Mesenchymal stem cell (in vitro differentiated cells and primary cell): ENCODE results near the gene CLIC2.
"Not testable (repeated sequence)": the region's sequence is repeated elsewhere in the genome, so short reads cannot be mapped to it uniquely, and the experiment has no call there.

Source experiments
- DNase-seq: peaks from one replicate; pipeline ENCODE4 v3.0.0-alpha.2; 2013
- H2AFZ ChIP-seq: one replicate; pipeline ENCODE4 v1.6.1; 2013; ENCODE audit warnings: low read depth, mild to moderate bottlenecking, control low read depth, inconsistent platforms, low read length, moderate library complexity
- H2AK5ac ChIP-seq: 2 replicates; pipeline ENCODE4 v1.6.1; 2013; ENCODE audit warnings: low read length, moderate library complexity, mild to moderate bottlenecking, inconsistent platforms; ENCODE audit not compliant: severe bottlenecking
- H2BK120ac ChIP-seq: one replicate; pipeline ENCODE4 v1.6.1; 2013; ENCODE audit warnings: low read depth, mild to moderate bottlenecking, inconsistent platforms, low read length, moderate library complexity
- H2BK12ac ChIP-seq, 2 experiments: one replicate each; pipeline ENCODE4 v1.6.1; 2013; ENCODE audit warnings: inconsistent platforms in 2 of 2, low read length in 2 of 2, mild to moderate bottlenecking in 2 of 2, moderate library complexity in 2 of 2, control low read depth in 1 of 2
- H2BK15ac ChIP-seq: one replicate; pipeline ENCODE4 v1.6.1; 2013; ENCODE audit warnings: mild to moderate bottlenecking, low read depth, inconsistent platforms; ENCODE audit not compliant: poor library complexity, severe bottlenecking
- H2BK5ac ChIP-seq: 2 replicates; pipeline ENCODE4 v1.6.1; 2013; ENCODE audit warnings: low read depth, mild to moderate bottlenecking, low read length, control low read depth, inconsistent platforms; ENCODE audit not compliant: poor library complexity, severe bottlenecking
- H3K14ac ChIP-seq, 2 experiments: one replicate each; pipeline ENCODE4 v1.6.1; 2013; ENCODE audit warnings: inconsistent platforms in 2 of 2, low read length in 2 of 2, control low read depth in 1 of 2, mild to moderate bottlenecking in 1 of 2, moderate library complexity in 1 of 2
- H3K18ac ChIP-seq, 2 experiments: one replicate each; pipeline ENCODE4 v1.6.1; 2013; ENCODE audit warnings: inconsistent platforms in 2 of 2, low read length in 2 of 2, control low read depth in 1 of 2, low read depth in 1 of 2, mild to moderate bottlenecking in 1 of 2
- H3K23ac ChIP-seq, 2 experiments: one replicate each; pipeline ENCODE4 v1.6.1; 2013; ENCODE audit warnings: inconsistent platforms in 2 of 2, low read length in 2 of 2, mild to moderate bottlenecking in 2 of 2, moderate library complexity in 2 of 2, control low read depth in 1 of 2
- H3K27ac ChIP-seq: 2 replicates; pipeline ENCODE4 v1.5.1; 2013; ENCODE audit warnings: mild to moderate bottlenecking, moderate library complexity, low read length, control low read depth, inconsistent platforms; ENCODE audit not compliant: poor library complexity, severe bottlenecking
- H3K27me3 ChIP-seq, 2 experiments: 2 replicates each; pipeline versions ENCODE4 v1.6.1 to v1.7.0; 2013; ENCODE audit warnings: low read length in 2 of 2, mild to moderate bottlenecking in 2 of 2, moderate library complexity in 2 of 2, control low read depth in 1 of 2, inconsistent platforms in 1 of 2; ENCODE audit not compliant: control insufficient read depth in 1 of 2, insufficient read depth in 1 of 2
- H3K36me3 ChIP-seq, 2 experiments: 2 replicates each; pipeline versions ENCODE4 v1.6.1 to v1.7.0; 2013; ENCODE audit warnings: low read length in 2 of 2, control low read depth in 1 of 2, inconsistent platforms in 1 of 2, low read depth in 1 of 2, mild to moderate bottlenecking in 1 of 2; ENCODE audit not compliant: insufficient read depth in 2 of 2, control insufficient read depth in 1 of 2
- H3K4ac ChIP-seq, 2 experiments: one replicate each; pipeline ENCODE4 v1.6.1; 2013; ENCODE audit warnings: inconsistent platforms in 2 of 2, low read length in 2 of 2, mild to moderate bottlenecking in 2 of 2, moderate library complexity in 2 of 2, control low read depth in 1 of 2, low read depth in 1 of 2
- H3K4me1 ChIP-seq: 2 replicates; pipeline ENCODE4 v1.6.1; 2013; ENCODE audit warnings: low read depth, low read length, control low read depth; ENCODE audit not compliant: control insufficient read depth, insufficient read depth
- H3K4me2 ChIP-seq: 2 replicates; pipeline ENCODE4 v1.6.1; 2013; ENCODE audit warnings: low read length, mild to moderate bottlenecking, inconsistent platforms; ENCODE audit not compliant: poor library complexity, severe bottlenecking
- H3K4me3 ChIP-seq, 2 experiments: 2 replicates each; pipeline versions ENCODE4 v1.5.1 to v1.7.0; 2013; ENCODE audit warnings: low read length in 2 of 2, mild to moderate bottlenecking in 2 of 2, control low read depth in 1 of 2, low read depth in 1 of 2; ENCODE audit not compliant: insufficient read depth in 1 of 2
- H3K79me1 ChIP-seq: replicated peaks from 2 replicates; pipeline ENCODE4 v1.6.1; 2013; ENCODE audit warnings: mild to moderate bottlenecking, control low read depth, low read length, inconsistent platforms; ENCODE audit not compliant: poor library complexity, severe bottlenecking
- H3K9ac ChIP-seq: 2 replicates; pipeline ENCODE4 v1.7.0; 2013; ENCODE audit warnings: mild to moderate bottlenecking, low read length, moderate library complexity
- H3K9me3 ChIP-seq: 2 replicates; pipeline ENCODE4 v1.7.0; 2013; ENCODE audit warnings: mild to moderate bottlenecking, low read length; ENCODE audit not compliant: control insufficient read depth
- H4K8ac ChIP-seq: one replicate; pipeline ENCODE4 v1.6.1; 2013; ENCODE audit warnings: inconsistent platforms, mild to moderate bottlenecking, low read length, moderate library complexity
- H4K91ac ChIP-seq: one replicate; pipeline ENCODE4 v1.6.1; 2013; ENCODE audit warnings: mild to moderate bottlenecking, low read length, inconsistent platforms
- WGBS: methylation state at CpG from one replicate; pipeline ENCODE4 v1.1.7; 2013; ENCODE audit warnings: mixed read lengths; 5-methylcytosine and 5-hydroxymethylcytosine counted together

The CLIC2 gene

GRCh38 chrX:155279873-155280272, 54.5 kb downstream of the CLIC2 start:
- Histone ChIP-seq H3K18ac (no peak overlapping the region), H2BK5ac (no peak overlapping the region), H2AK5ac (no peak overlapping the region), H3K23ac (no peak overlapping the region), H2BK12ac (no peak overlapping the region), H3K4ac (no peak overlapping the region), H2AFZ (no peak overlapping the region), H3K36me3 (peaks cover 0 to 34% of the 10 kb centered on the region in 2 experiments), H3K27me3 (no peaks in the 10 kb centered on the region), H3K14ac (no peak overlapping the region), H4K91ac (no peak overlapping the region), H3K4me2 (no peak overlapping the region), H3K4me3 (no peak overlapping the region), H3K79me1 (no peaks in the 10 kb centered on the region), H4K8ac (no peak overlapping the region), H3K9me3 (peaks cover 12% of the 10 kb centered on the region), H3K27ac (no peak overlapping the region), H3K9ac (no peak overlapping the region), H2BK120ac (no peak overlapping the region), H2BK15ac (no peak overlapping the region), H3K4me1 (no peaks in the 10 kb centered on the region)
- WGBS = no CpG with 5 or more reads among the region's 1 CpG
- no peak for DNase-seq

- Histone ChIP-seq H3K14ac (no peak overlapping the region), H3K18ac (no peak overlapping the region), H3K4me3 (no peak overlapping the region), H3K4me1 (no peaks in the 10 kb centered on the region), H2BK5ac (no peak overlapping the region), H2BK15ac (no peak overlapping the region), H2AK5ac (no peak overlapping the region), H3K23ac (no peak overlapping the region), H2BK12ac (no peak overlapping the region), H3K27me3 (no peaks in the 10 kb centered on the region), H3K9ac (no peak overlapping the region), H3K27ac (no peak overlapping the region), H3K36me3 (no peaks in the 10 kb centered on the region), H3K4me2 (no peak overlapping the region), H4K91ac (no peak overlapping the region), H4K8ac (no peak overlapping the region), H3K79me1 (no peaks in the 10 kb centered on the region), H3K9me3 (peaks cover 19% of the 10 kb centered on the region), H3K4ac (no peak overlapping the region), H2AFZ (no peak overlapping the region), H2BK120ac (no peak overlapping the region)
- DNase-seq = no peak
- no CpG with 5 or more reads among the region's 1 CpG for WGBS
These were observed 63.4 kb downstream of the CLIC2 start for GRCh38 chrX:155270969-155271368.

GRCh38 chrX:155267995-155268394, 66.4 kb downstream of the CLIC2 start:
- not testable (repeated sequence) for H2AFZ ChIP-seq, H3K14ac ChIP-seq, H3K4ac ChIP-seq, H3K4me2 ChIP-seq, H3K4me1 ChIP-seq, H3K79me1 ChIP-seq, DNase-seq, H3K4me3 ChIP-seq, H2BK5ac ChIP-seq, H3K27ac ChIP-seq, H3K36me3 ChIP-seq, H4K91ac ChIP-seq, H2AK5ac ChIP-seq, H2BK120ac ChIP-seq, H4K8ac ChIP-seq, H3K18ac ChIP-seq, H3K9ac ChIP-seq, H3K23ac ChIP-seq, H2BK15ac ChIP-seq, H3K27me3 ChIP-seq, H2BK12ac ChIP-seq
- H3K9me3 ChIP-seq = peaks cover 19% of the 10 kb centered on the region
- WGBS = no CpG with 5 or more reads among the region's 1 CpG

GRCh38 chrX:155266439-155266838, 68.0 kb downstream of the CLIC2 start:
- Histone ChIP-seq H3K27me3 (peaks cover 0 to 6% of the 10 kb centered on the region in 2 experiments), H3K23ac (no peak overlapping the region), H4K91ac (no peak overlapping the region), H2BK120ac (no peak overlapping the region), H3K18ac (no peak overlapping the region), H3K4me2 (no peak overlapping the region), H3K27ac (no peak overlapping the region), H3K79me1 (no peaks in the 10 kb centered on the region), H3K4me3 (no peak overlapping the region), H2BK12ac (no peak overlapping the region), H3K4ac (no peak overlapping the region), H2BK5ac (no peak overlapping the region), H3K14ac (no peak overlapping the region), H3K4me1 (peaks cover 6% of the 10 kb centered on the region), H2BK15ac (no peak overlapping the region), H4K8ac (no peak overlapping the region), H3K9ac (no peak overlapping the region), H3K9me3 (peaks cover 11% of the 10 kb centered on the region), H3K36me3 (no peaks in the 10 kb centered on the region), H2AFZ (no peak overlapping the region), H2AK5ac (no peak overlapping the region)
- no peak for DNase-seq
- WGBS = no CpG with 5 or more reads among the region's 1 CpG
